Neural cell (in vitro differentiated cells): ENCODE data around the gene NYAP1.

Source experiments
- EP300 ChIP-seq: fragments of 450-650 bp; conservative IDR thresholded peaks from 2 replicates; pipeline ENCODE4 v1.6.1; 2014; ENCODE audit warnings: antibody characterized with exemption, mild to moderate bottlenecking, moderate library complexity; ENCODE audit not compliant: poor library complexity, severe bottlenecking
- EZH2 ChIP-seq: fragments of 200-600, 300-800 bp; shearing (Covaris generic), sonication (generic); IDR thresholded peaks from 2 replicates; pipeline ENCODE4 v1.6.1; 2014; ENCODE audit warnings: antibody characterized with exemption, low read length, borderline replicate concordance, mild to moderate bottlenecking; ENCODE audit not compliant: insufficient read depth, poor library complexity, severe bottlenecking
- MXI1 ChIP-seq: fragments of 450-650 bp; conservative IDR thresholded peaks from 2 replicates; pipeline ENCODE4 v1.6.1; 2014; ENCODE audit warnings: antibody characterized with exemption, mild to moderate bottlenecking; ENCODE audit not compliant: poor library complexity, severe bottlenecking
- POLR2AphosphoS5 ChIP-seq: IDR thresholded peaks from 2 replicates; pipeline ENCODE4 v1.6.1; 2012
- RAD21 ChIP-seq: fragments of 450-650 bp; conservative IDR thresholded peaks from 2 replicates; pipeline ENCODE4 v1.6.1; 2014; ENCODE audit warnings: antibody characterized with exemption, mild to moderate bottlenecking, moderate library complexity
- SMC3 ChIP-seq: fragments of 450-650 bp; conservative IDR thresholded peaks from 2 replicates; pipeline ENCODE4 v1.6.1; 2014; ENCODE audit warnings: antibody characterized with exemption, mild to moderate bottlenecking, moderate library complexity; ENCODE audit not compliant: poor library complexity
- TAF1 ChIP-seq: IDR thresholded peaks from 2 replicates; pipeline ENCODE4 v1.6.1; 2012; ENCODE audit warnings: low read depth
- TF ChIP-seq, protein P1 (sequence below): fragments of 450-650 bp; IDR thresholded peaks from 2 replicates; pipeline ENCODE4 v1.5.1; 2014; ENCODE audit warnings: antibody characterized with exemption, mild to moderate bottlenecking, moderate library complexity; ENCODE audit not compliant: poor library complexity, severe bottlenecking
- TF ChIP-seq, protein P2 (sequence below): IDR thresholded peaks from 2 replicates; pipeline ENCODE4 v1.6.1; 2012; ENCODE audit warnings: borderline replicate concordance

DNA sequence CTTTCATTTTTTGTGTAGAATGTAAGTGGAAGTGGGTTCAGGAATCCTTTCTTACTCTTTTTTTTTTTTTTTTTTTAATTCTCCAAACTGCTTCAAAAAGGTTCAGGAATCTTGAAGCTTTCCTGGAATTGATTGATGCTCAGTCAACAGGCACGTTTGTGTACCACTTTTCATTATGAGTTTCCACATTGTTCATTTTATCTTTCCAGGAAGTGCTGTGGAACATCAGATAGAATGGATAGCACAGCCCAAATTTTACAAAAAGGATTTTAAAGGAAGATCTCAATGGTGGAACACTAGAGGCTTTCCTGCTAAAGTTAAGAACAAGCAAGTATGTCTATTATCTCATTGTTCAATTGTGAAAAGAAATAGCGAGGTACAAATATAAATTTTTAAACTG lies 45.6 kb upstream of the NYAP1 start:
- TF ChIP-seq, protein P1, sequence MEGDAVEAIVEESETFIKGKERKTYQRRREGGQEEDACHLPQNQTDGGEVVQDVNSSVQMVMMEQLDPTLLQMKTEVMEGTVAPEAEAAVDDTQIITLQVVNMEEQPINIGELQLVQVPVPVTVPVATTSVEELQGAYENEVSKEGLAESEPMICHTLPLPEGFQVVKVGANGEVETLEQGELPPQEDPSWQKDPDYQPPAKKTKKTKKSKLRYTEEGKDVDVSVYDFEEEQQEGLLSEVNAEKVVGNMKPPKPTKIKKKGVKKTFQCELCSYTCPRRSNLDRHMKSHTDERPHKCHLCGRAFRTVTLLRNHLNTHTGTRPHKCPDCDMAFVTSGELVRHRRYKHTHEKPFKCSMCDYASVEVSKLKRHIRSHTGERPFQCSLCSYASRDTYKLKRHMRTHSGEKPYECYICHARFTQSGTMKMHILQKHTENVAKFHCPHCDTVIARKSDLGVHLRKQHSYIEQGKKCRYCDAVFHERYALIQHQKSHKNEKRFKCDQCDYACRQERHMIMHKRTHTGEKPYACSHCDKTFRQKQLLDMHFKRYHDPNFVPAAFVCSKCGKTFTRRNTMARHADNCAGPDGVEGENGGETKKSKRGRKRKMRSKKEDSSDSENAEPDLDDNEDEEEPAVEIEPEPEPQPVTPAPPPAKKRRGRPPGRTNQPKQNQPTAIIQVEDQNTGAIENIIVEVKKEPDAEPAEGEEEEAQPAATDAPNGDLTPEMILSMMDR = no peak
- TF ChIP-seq, protein P2, sequence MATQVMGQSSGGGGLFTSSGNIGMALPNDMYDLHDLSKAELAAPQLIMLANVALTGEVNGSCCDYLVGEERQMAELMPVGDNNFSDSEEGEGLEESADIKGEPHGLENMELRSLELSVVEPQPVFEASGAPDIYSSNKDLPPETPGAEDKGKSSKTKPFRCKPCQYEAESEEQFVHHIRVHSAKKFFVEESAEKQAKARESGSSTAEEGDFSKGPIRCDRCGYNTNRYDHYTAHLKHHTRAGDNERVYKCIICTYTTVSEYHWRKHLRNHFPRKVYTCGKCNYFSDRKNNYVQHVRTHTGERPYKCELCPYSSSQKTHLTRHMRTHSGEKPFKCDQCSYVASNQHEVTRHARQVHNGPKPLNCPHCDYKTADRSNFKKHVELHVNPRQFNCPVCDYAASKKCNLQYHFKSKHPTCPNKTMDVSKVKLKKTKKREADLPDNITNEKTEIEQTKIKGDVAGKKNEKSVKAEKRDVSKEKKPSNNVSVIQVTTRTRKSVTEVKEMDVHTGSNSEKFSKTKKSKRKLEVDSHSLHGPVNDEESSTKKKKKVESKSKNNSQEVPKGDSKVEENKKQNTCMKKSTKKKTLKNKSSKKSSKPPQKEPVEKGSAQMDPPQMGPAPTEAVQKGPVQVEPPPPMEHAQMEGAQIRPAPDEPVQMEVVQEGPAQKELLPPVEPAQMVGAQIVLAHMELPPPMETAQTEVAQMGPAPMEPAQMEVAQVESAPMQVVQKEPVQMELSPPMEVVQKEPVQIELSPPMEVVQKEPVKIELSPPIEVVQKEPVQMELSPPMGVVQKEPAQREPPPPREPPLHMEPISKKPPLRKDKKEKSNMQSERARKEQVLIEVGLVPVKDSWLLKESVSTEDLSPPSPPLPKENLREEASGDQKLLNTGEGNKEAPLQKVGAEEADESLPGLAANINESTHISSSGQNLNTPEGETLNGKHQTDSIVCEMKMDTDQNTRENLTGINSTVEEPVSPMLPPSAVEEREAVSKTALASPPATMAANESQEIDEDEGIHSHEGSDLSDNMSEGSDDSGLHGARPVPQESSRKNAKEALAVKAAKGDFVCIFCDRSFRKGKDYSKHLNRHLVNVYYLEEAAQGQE = no peak
- TF ChIP-seq EP300 (no peak), EZH2 (no peak), POLR2AphosphoS5 (no peak), RAD21 (no peak), TAF1 (no peak), SMC3 (no peak), MXI1 (no peak)
